Lower lobe of right lung (tissue), 2 donors: ENCODE measurements around the gene DMD. TPM values are rescaled to one million over a fixed set of nuclear protein-coding genes. Genes with fewer than 3 reads are reported as not detected.

ENCODE experiments used
- ATAC-seq, 2 donors: fragments of 200-7000 bp; cut with Tn5 transposase; one replicate each; pipeline ENCODE4 v1.9.1; 2020 to 2022; ENCODE audit warnings: mild to moderate bottlenecking in 2 of 2, moderate library complexity in 2 of 2
- DNase-seq: peaks from one replicate; pipeline ENCODE4 v3.0.0-alpha.2; 2020
- H3K27ac ChIP-seq: fragments of 200-600 bp; one replicate; pipeline ENCODE4 v1.8.0; 2022
- H3K27me3 ChIP-seq: fragments of 200-600 bp; one replicate; pipeline ENCODE4 v1.8.0; 2022; ENCODE audit warnings: low read depth
- H3K36me3 ChIP-seq: fragments of 200-600 bp; one replicate; pipeline ENCODE4 v1.8.0; 2022; ENCODE audit warnings: mild to moderate bottlenecking
- H3K4me1 ChIP-seq: fragments of 200-600 bp; one replicate; pipeline ENCODE4 v1.8.0; 2022
- H3K4me3 ChIP-seq: fragments of 200-600 bp; one replicate; pipeline ENCODE4 v1.8.0; 2022; ENCODE audit warnings: mild to moderate bottlenecking
- H3K9me3 ChIP-seq: fragments of 200-600 bp; one replicate; pipeline ENCODE4 v1.8.0; 2022
- intact Hi-C: fragments of 100-400 bp; cut with DNase I; formaldehyde crosslinking; loops from one replicate; pipeline ENCODE4 v1.11.0; 2022
- total RNA-seq: library from RNA; stranded (reverse); fragmentation: NEBNext Ultra II Directional; extraction: Animal tissue kit (Norgen Biotek cat#: 25700); gene quantifications from one replicate; pipeline ENCODE4 v1.2.1, GENCODE V29; 2021
- TF ChIP-seq, protein P1 (sequence below): fragments of 200-600 bp; IDR thresholded peaks from one replicate; pipeline ENCODE4 v1.8.0; 2022; ENCODE audit warnings: antibody characterized with exemption, mild to moderate bottlenecking
- donor health status: DM: no; HTN: yes; CAD: no; lungs with severe emphysema.

The DMD gene
- total RNA-seq, 1 donor from 2014 or later: 29.4 TPM

DNA sequence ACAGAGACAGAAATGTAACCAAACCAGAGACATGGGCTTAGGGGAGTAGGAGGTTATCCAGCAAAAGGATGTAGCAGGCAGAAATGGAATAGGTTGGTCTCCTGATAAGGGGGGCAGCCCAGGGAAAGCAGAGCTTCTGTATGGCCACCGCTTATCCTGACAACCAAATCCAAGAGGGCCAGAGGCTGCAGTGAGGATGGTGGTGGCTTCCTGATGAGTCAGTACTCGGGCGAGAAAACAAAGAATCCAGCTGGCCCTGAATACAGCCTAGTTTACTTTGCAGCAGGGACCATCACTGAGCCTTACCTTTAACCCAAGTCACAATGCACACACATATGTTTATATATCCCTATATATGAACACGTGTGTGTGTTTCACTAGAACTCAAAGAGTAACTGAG is 2009.8 kb downstream of the DMD start:
- Histone ChIP-seq H3K27me3 (no peaks in the 10 kb centered on the region), H3K36me3 (no peaks in the 10 kb centered on the region), H3K4me3 (no peak overlapping the region), H3K27ac (no peak overlapping the region), H3K9me3 (no peaks in the 10 kb centered on the region), H3K4me1 (no peaks in the 10 kb centered on the region)
- TF ChIP-seq, protein P1, sequence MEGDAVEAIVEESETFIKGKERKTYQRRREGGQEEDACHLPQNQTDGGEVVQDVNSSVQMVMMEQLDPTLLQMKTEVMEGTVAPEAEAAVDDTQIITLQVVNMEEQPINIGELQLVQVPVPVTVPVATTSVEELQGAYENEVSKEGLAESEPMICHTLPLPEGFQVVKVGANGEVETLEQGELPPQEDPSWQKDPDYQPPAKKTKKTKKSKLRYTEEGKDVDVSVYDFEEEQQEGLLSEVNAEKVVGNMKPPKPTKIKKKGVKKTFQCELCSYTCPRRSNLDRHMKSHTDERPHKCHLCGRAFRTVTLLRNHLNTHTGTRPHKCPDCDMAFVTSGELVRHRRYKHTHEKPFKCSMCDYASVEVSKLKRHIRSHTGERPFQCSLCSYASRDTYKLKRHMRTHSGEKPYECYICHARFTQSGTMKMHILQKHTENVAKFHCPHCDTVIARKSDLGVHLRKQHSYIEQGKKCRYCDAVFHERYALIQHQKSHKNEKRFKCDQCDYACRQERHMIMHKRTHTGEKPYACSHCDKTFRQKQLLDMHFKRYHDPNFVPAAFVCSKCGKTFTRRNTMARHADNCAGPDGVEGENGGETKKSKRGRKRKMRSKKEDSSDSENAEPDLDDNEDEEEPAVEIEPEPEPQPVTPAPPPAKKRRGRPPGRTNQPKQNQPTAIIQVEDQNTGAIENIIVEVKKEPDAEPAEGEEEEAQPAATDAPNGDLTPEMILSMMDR: no peak
- DNase-seq (no peak), ATAC-seq (no peak)
- intact Hi-C loops: no loop called here

DNA sequence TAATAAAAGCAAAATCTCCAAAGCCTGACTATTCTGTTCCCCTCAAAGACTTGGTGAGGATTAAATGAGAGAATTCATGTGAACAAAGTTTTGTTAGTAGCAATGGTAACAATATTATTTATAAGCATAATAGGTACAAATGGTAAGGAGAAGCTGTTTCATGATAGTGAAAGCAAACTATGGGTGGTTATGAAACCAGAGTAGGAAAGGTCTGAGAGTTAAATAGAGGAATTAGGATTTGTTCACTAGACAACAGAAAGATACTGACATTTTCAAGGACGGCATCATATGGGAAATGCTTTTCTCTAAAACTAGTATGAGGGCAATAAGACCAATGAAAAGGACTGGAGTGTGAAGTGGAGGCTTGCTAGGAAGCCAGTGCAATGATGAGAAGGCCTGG is 2010.9 kb downstream of the DMD start:
- H3K4me1 ChIP-seq: no peaks in the 10 kb centered on the region
- TF ChIP-seq, protein P1: no peak
- intact Hi-C loops: no loop called here
- no peak for ATAC-seq
- no peaks in the 10 kb centered on the region for H3K27me3 ChIP-seq
- H3K4me3 ChIP-seq: no peak overlapping the region
- no peak overlapping the region for H3K27ac ChIP-seq
- no peaks in the 10 kb centered on the region for H3K36me3 ChIP-seq
- no peak for DNase-seq
- no peaks in the 10 kb centered on the region for H3K9me3 ChIP-seq

DNA sequence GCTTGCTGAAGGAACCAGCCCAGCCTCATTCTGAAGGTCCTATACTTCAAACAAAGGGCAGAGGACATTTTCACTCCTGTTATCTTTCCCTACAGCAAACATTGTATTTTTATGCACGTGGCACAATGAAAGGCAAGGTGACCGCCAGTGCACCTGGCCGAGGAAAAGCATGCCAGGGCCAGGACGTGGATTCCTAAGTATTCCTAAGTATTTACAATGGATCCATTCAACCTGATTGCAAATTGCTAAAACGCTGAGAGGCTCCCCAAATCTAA is 2011.6 kb downstream of the DMD start:
- Histone ChIP-seq H3K27me3 (no peaks in the 10 kb centered on the region), H3K4me3 (no peak overlapping the region), H3K27ac (no peak overlapping the region), H3K36me3 (no peaks in the 10 kb centered on the region), H3K9me3 (no peaks in the 10 kb centered on the region), H3K4me1 (no peaks in the 10 kb centered on the region)
- intact Hi-C loops: no loop called here
- DNase-seq (no peak), ATAC-seq (peak; percentile 84 to 90)
- TF ChIP-seq, protein P1: no peak

DNA sequence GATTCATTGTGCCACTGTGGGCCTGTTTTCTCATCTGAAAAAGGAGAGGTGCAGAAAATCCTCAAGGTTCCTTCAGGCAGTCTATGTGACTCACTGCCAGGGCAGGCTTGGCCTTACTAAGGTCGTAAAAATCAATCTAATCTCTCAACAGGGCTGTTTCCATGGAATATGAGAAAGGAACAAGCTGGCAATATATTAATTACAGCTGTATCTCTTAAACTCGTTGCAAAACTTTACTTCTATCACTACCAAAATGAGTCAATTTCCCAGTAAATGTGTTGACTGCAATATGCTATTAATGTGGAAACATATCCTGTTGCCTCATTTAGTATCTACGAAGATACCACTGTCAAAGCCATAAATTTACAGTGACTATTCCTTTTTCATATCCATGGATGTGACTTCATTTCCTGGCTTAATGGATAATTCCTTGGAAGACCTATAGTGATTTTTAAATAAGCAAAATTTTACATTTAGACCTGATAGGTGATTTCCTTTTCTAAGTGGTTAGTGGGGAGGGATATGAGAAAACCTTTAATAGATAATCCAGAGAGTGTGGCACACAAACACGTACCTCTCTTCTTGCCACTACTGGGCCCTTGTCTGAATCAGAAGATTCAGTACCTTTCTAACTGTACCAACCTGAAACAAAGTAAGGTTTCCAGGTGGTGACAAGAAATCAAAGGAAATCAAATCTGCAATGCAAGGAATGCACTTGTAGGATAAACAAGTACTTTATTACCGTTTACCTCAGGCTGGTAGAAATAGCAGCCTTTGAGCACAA is 2012.1 kb downstream of the DMD start:
- Histone ChIP-seq H3K27ac (no peak overlapping the region), H3K36me3 (no peaks in the 10 kb centered on the region), H3K4me1 (no peaks in the 10 kb centered on the region), H3K4me3 (no peak overlapping the region), H3K9me3 (no peaks in the 10 kb centered on the region), H3K27me3 (no peaks in the 10 kb centered on the region)
- TF ChIP-seq, protein P1: no peak
- no peak for ATAC-seq
- no peak for DNase-seq
- intact Hi-C loops: no loop called here

DNA sequence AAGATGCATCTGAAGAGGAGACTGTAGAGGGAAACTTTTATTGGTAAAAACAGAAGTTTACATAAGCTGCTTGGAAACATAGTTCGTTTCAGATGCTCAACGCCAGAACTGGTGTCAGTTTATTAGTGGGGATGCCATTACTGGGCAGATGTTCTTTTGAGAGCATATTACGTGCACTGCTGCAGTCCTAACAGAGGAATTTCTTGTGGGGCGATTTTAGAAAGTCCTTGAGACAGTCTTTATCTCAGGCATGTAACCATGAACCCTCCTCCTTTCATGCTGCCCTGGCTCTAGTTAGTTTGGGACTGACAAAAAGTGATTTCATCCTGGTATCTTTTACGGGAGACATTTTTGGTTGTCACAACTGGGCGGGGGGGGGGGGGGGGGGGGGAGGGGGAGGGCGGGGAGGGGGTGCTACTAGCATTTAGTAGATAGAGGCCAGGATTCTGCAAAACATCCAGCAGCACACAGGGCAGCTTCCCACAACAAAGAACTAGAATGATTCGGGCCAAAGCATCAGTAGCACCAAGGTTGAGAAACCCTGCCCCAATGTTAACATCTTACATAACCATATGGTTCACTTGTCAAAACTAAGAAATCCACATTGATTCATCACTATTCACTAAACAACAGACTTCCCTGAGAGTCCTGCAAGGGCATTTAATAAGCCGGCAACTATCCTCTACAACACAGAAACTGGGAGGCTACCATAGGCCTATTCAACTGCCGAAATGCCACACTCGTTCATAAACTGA is 2021.0 kb downstream of the DMD start:
- no peaks in the 10 kb centered on the region for H3K36me3 ChIP-seq
- TF ChIP-seq, protein P1: no peak
- H3K4me3 ChIP-seq: no peak overlapping the region
- no peaks in the 10 kb centered on the region for H3K9me3 ChIP-seq
- intact Hi-C loops: no loop called here
- no peaks in the 10 kb centered on the region for H3K27me3 ChIP-seq
- DNase-seq: no peak
- H3K4me1 ChIP-seq: no peaks in the 10 kb centered on the region
- ATAC-seq: no peak
- H3K27ac ChIP-seq: no peak overlapping the region
